Stimulated activated CD8-positive, alpha-beta memory T cell treated with anti-CD3 and anti-CD28 coated beads, Interleukin-4, amount 100 ng/mL, for 48 hours (primary cell): ENCODE data around the gene DNAAF5.

Experiments used
- DNase-seq: peaks from one replicate; pipeline ENCODE4 v3.0.0-alpha.2; 2020

DNAAF5 gene

GRCh38 chr7:726084-726853, at the start of gene DNAAF5:
Gene DNAAF5, plus strand, starts transcription at chr7:726699. Its CDS starts 22 bp downstream, at chr7:726721.
- DNase-seq = peak; percentile 90

- no peak for DNase-seq
Observed at GRCh38 chr7:676972-677385, 49.5 kb upstream of the DNAAF5 start.

- DNase-seq = no peak
Observed at GRCh38 chr7:680411-681127, 45.9 kb upstream of the DNAAF5 start.

- no peak for DNase-seq
Observed at GRCh38 chr7:681551-682307, 44.8 kb upstream of the DNAAF5 start.

GRCh38 chr7:682810-683209, 43.7 kb upstream of the DNAAF5 start:
- DNase-seq = no peak

- DNase-seq = no peak
Observed at GRCh38 chr7:683526-684205, 42.8 kb upstream of the DNAAF5 start.

GRCh38 chr7:684416-684815, 42.1 kb upstream of the DNAAF5 start:
- no peak for DNase-seq

- no peak for DNase-seq
Observed at GRCh38 chr7:685540-685939, 41.0 kb upstream of the DNAAF5 start.

GRCh38 chr7:690478-691360, 35.8 kb upstream of the DNAAF5 start:
- no peak for DNase-seq

GRCh38 chr7:691361-692045, 35.0 kb upstream of the DNAAF5 start:
- DNase-seq = no peak

GRCh38 chr7:693280-693679, 33.2 kb upstream of the DNAAF5 start:
- no peak for DNase-seq

GRCh38 chr7:696426-696811, 30.1 kb upstream of the DNAAF5 start:
- no peak for DNase-seq

GRCh38 chr7:696812-697551, 29.5 kb upstream of the DNAAF5 start:
- no peak for DNase-seq

- no peak for DNase-seq
Observed at GRCh38 chr7:698515-699475, 27.7 kb upstream of the DNAAF5 start.

GRCh38 chr7:699476-700170, 26.9 kb upstream of the DNAAF5 start:
- no peak for DNase-seq

GRCh38 chr7:701086-701671, 25.3 kb upstream of the DNAAF5 start:
- no peak for DNase-seq

GRCh38 chr7:703049-703448, 23.4 kb upstream of the DNAAF5 start:
- no peak for DNase-seq

GRCh38 chr7:706721-707120, 19.8 kb upstream of the DNAAF5 start:
- no peak for DNase-seq
